A673 (cell line): ENCODE measurements around the gene UGT1A7. TPM values are rescaled to one million over a fixed set of nuclear protein-coding genes. Genes with fewer than 3 reads are reported as not detected.

Experiments
- BruUV-seq: library from RNA; stranded (reverse); fragments of 400-500 nt; replicated peaks from 2 replicates; lab custom pipeline; 2021; lab: Mats Ljungman, UMichigan
- CTCF ChIA-PET: fragments of 300-600 bp; sonication (Branson Sonifier 250); formaldehyde crosslinking; loops from one replicate; lab custom pipeline; 2022; ENCODE audit warnings: antibody characterized with exemption; lab: Charles Lee
- POLR2A ChIA-PET: fragments of 300-600 bp; sonication (Branson Sonifier 250); formaldehyde crosslinking; loops from one replicate; lab custom pipeline; 2022; ENCODE audit warnings: antibody characterized with exemption; ENCODE audit not compliant: low non-redundant PET; lab: Charles Lee
- DNase-seq: peaks from one replicate; pipeline ENCODE4 v3.0.0-alpha.2; 2015; ENCODE audit warnings: low spot score
- H3K27ac ChIP-seq: fragments of 200-600 bp; sonication (generic); 2 replicates; pipeline ENCODE4 v1.5.1; 2016; ENCODE audit warnings: mixed run types, low read depth, mild to moderate bottlenecking, mixed read lengths, antibody characterized with exemption, low read length; ENCODE audit not compliant: poor library complexity, severe bottlenecking
- H3K27me3 ChIP-seq: fragments of 200-600 bp; sonication (generic); replicated peaks from 2 replicates; pipeline ENCODE4 v1.6.1; 2017; ENCODE audit warnings: mixed run types, low read depth, mild to moderate bottlenecking, mixed read lengths, antibody characterized with exemption, low read length; ENCODE audit not compliant: insufficient read depth, poor library complexity
- H3K36me3 ChIP-seq: fragments of 200-600 bp; sonication (generic); 2 replicates; pipeline ENCODE4 v1.6.1; 2016; ENCODE audit warnings: mixed run types, mild to moderate bottlenecking, mixed read lengths, antibody characterized with exemption, low read length; ENCODE audit not compliant: insufficient read depth, poor library complexity, severe bottlenecking
- H3K4me1 ChIP-seq: fragments of 200-600 bp; sonication (generic); 2 replicates; pipeline ENCODE4 v1.6.1; 2017; ENCODE audit warnings: mixed run types, mild to moderate bottlenecking, mixed read lengths, antibody characterized with exemption, low read length; ENCODE audit not compliant: insufficient read depth, poor library complexity, severe bottlenecking
- H3K4me3 ChIP-seq: fragments of 200-600 bp; sonication (generic); 2 replicates; pipeline ENCODE4 v1.5.1; 2016; ENCODE audit warnings: low read depth, mixed run types, mild to moderate bottlenecking, mixed read lengths, low read length; ENCODE audit not compliant: poor library complexity, severe bottlenecking
- H3K9me3 ChIP-seq: fragments of 200-600 bp; sonication (generic); 2 replicates; pipeline ENCODE4 v1.6.1; 2016; ENCODE audit warnings: mixed run types, low read depth, mild to moderate bottlenecking, mixed read lengths, antibody characterized with exemption, low read length; ENCODE audit not compliant: poor library complexity, severe bottlenecking
- EZH2 ChIP-seq: fragments of 200-600 bp; sonication (generic); IDR thresholded peaks from 2 replicates; pipeline ENCODE4 v1.6.1; 2017; ENCODE audit warnings: borderline replicate concordance, low read depth, mild to moderate bottlenecking, mixed read lengths, antibody characterized with exemption, low read length; ENCODE audit not compliant: poor library complexity, severe bottlenecking
- intact Hi-C: fragments of 100-400 bp; cut with micrococcal nuclease; formaldehyde crosslinking; loops from one replicate; pipeline ENCODE4 v1.10.0; 2022; ENCODE audit not compliant: unreplicated experiment
- total RNA-seq: library from RNA; stranded (reverse); gene quantifications from 2 replicates; pipeline ENCODE4 v1.2.3, GENCODE V29; 2021
- TF ChIP-seq, protein P1 (sequence below): fragments of 300-800, 200-600 bp; sonication (generic); conservative IDR thresholded peaks from 2 replicates; pipeline ENCODE4 v1.5.1; 2017; ENCODE audit warnings: low read depth, mild to moderate bottlenecking, antibody characterized with exemption, low read length, moderate library complexity, mixed read lengths

The UGT1A7 gene
- total RNA-seq, 1 experiment from 2014 or later = not detected

DNA sequence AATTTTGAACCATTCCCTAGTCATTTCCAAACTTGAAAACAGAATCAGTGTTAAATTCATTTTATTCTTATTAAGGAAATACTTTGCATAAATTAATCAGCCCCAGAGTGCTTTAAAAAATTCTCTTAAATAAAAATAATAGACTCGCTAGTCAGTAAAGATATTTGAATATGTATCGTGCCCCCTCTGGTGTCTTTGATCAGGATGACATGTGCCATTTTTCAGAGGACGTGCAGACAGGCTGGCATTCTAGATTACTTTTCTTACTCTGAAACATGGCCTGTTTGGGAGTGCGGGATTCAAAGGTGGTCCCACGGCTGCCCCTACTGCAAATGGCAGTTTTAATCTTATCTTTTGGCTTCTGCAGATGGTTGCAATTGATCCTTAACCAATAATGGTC lies 90.9 kb downstream of the UGT1A7 start:
- BruUV-seq = no TSS peak
- no peak overlapping the region for H3K27ac ChIP-seq
- intact Hi-C loops = no loop called here
- no peak overlapping the region for H3K4me3 ChIP-seq
- no peaks in the 10 kb centered on the region for H3K36me3 ChIP-seq
- TF ChIP-seq, protein P1, sequence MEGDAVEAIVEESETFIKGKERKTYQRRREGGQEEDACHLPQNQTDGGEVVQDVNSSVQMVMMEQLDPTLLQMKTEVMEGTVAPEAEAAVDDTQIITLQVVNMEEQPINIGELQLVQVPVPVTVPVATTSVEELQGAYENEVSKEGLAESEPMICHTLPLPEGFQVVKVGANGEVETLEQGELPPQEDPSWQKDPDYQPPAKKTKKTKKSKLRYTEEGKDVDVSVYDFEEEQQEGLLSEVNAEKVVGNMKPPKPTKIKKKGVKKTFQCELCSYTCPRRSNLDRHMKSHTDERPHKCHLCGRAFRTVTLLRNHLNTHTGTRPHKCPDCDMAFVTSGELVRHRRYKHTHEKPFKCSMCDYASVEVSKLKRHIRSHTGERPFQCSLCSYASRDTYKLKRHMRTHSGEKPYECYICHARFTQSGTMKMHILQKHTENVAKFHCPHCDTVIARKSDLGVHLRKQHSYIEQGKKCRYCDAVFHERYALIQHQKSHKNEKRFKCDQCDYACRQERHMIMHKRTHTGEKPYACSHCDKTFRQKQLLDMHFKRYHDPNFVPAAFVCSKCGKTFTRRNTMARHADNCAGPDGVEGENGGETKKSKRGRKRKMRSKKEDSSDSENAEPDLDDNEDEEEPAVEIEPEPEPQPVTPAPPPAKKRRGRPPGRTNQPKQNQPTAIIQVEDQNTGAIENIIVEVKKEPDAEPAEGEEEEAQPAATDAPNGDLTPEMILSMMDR = no peak
- TF ChIP-seq EZH2 = no peak
- H3K27me3 ChIP-seq = no peaks in the 10 kb centered on the region
- DNase-seq = no peak
- ChIA-PET CTCF (no interaction called here), POLR2A (no interaction called here)
- H3K4me1 ChIP-seq = no peaks in the 10 kb centered on the region
- no peaks in the 10 kb centered on the region for H3K9me3 ChIP-seq

DNA sequence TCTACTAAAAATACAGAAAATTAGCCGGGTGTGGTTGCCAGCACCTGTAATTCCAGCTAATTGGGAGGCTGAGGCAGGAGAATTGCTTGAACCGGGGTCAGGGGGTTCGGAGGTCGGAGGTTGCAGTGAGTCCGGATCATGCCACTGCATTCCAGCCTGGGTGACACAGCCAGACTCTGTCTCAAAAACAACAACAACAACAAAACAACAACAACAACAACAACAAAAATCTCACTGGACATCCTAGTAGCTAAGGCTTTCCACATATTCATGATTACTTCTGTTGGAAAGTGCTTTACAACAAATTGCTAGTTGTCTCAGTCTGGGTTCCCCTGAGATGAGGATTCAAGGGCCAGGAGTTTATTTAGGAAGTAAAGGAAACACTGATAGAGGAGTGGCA lies 92.2 kb downstream of the UGT1A7 start:
- TF ChIP-seq, protein P1 = no peak
- POLR2A ChIA-PET = no interaction called here
- no peak overlapping the region for H3K27ac ChIP-seq

DNA sequence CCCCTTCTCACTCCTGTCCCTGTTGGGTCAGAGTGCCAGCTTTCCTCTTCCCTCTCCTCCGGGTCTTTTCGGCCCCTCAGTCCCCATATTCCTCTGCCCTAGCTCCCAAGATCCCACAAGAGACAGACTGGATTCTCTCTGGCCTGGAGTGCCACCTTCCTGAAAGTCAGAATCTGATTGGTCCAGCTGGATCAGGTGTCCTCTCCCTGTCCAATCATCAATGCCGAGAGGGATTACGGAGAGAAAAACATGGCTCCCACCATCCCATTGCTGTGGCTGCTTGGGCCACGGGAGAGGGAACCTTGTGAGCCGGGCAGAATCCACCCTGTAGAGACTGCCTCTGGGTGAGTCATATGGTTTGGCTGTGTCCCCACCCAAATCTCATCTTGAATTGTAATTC lies 93.7 kb downstream of the UGT1A7 start:
- Histone ChIP-seq H3K9me3 (no peaks in the 10 kb centered on the region), H3K4me3 (no peak overlapping the region), H3K27me3 (no peaks in the 10 kb centered on the region), H3K4me1 (no peaks in the 10 kb centered on the region), H3K36me3 (no peaks in the 10 kb centered on the region), H3K27ac (no peak overlapping the region)
- ChIA-PET CTCF (no interaction called here), POLR2A (no interaction called here)
- TF ChIP-seq, protein P1 = no peak
- no peak for TF ChIP-seq EZH2
- DNase-seq = no peak
- no TSS peak for BruUV-seq
- intact Hi-C loops = no loop called here

More for the DNA sequence above, 92.2 kb downstream of the UGT1A7 start:
- H3K27me3 ChIP-seq = no peaks in the 10 kb centered on the region
- CTCF ChIA-PET = no interaction called here
- H3K9me3 ChIP-seq = no peaks in the 10 kb centered on the region
- H3K36me3 ChIP-seq = no peaks in the 10 kb centered on the region
- no peaks in the 10 kb centered on the region for H3K4me1 ChIP-seq
- H3K4me3 ChIP-seq = no peak overlapping the region
- DNase-seq = no peak
- intact Hi-C loops = no loop called here
- BruUV-seq = no TSS peak
